T-helper 2 cell treated with Interferon-gamma antibody and Interleukin-4, amounts not matched to agents 100 ng/mL and 5 ng/mL, for 36 hours (primary cell): ENCODE measurements around the gene OCSTAMP. TPM values are rescaled to one million over a fixed set of nuclear protein-coding genes. Genes with fewer than 3 reads are reported as not detected.

Source experiments
- intact Hi-C: fragments of 100-400 bp; cut with micrococcal nuclease; formaldehyde crosslinking; loops from one replicate; pipeline ENCODE4 v1.15.1; 2023
- total RNA-seq: library from RNA; stranded (reverse); gene quantifications from 2 replicates; pipeline ENCODE4 v1.2.3, GENCODE V29; 2022

Gene OCSTAMP
- total RNA-seq, 1 donor from 2014 or later = not detected

- intact Hi-C loops = no loop called here
Observed at GRCh38 chr20:46554828-46555227, 4.4 kb upstream of the OCSTAMP start.

DNA sequence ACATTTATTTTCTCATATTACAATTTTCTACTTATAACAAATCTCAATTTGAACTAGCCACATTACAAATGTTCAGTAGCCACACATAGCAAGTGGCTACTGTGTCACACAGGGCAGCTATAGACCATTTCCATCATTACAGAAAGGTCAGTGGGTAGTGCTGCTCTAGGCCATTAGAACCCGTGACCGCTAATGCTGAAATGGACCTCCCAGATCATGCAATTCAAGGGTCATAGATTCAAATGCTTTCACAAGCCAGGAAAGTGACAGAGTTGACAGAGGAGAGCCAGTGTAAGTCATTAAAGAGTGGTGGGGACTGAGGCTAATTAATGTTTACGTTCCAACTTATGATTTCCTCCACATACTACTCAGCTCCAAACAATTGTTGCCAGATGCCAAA is 3.5 kb upstream of the OCSTAMP start:
- intact Hi-C loops = loop anchor here (1.0 kb wide), 1 partner anchor 9 kb away; no protein-coding TSS in a partner anchor

DNA sequence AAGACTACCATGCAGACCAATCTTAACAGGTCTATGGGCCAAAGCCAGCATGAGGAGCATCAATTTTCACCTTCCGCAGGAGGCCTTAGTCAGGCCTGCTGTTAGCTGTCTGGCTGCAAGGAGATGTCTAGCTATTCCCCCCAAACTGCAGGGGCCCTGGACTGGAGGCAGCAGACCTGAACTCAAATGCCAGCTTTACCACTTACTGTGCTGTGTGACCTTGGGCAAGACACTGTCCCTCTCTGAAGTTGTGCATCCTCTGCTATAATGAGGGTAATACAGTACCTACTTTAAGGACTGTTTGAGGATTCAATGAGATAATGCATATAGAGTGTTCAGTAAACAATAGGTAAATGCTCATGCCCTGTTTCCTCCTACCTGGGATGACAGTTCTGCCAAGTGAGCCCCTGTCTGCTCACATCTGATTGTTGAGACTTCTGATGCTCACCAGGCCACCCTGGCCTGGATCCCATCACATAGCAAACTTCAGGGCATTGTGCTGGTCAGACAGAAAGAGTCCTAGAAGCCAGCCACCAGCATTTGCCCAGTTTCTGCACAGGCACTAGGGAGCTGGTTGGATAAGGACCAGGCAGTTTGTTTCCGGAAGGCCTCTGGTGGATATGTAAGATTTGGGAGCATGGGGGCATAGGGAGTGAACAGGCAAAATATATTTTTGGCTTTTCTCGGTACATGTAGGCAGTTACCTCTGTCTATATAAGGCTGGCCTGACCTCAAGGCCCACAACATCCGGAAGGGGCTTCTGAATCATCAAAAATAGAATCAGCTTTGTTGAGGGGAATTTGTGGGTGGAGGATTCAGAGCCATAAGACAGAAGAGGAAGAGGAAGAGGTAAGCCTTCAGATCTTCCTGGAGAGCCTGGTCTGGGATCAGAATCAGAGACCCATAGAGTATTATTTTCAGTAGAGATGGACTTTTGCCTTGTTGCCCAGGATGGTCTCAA is 2.3 kb upstream of the OCSTAMP start:
- intact Hi-C loops = loop anchor here (1.0 kb wide), 1 partner anchor 7 kb away; no protein-coding TSS in a partner anchor

GRCh38 chr20:46551522-46552381 is 1.3 kb upstream of the OCSTAMP start:
- intact Hi-C loops = no loop called here

DNA sequence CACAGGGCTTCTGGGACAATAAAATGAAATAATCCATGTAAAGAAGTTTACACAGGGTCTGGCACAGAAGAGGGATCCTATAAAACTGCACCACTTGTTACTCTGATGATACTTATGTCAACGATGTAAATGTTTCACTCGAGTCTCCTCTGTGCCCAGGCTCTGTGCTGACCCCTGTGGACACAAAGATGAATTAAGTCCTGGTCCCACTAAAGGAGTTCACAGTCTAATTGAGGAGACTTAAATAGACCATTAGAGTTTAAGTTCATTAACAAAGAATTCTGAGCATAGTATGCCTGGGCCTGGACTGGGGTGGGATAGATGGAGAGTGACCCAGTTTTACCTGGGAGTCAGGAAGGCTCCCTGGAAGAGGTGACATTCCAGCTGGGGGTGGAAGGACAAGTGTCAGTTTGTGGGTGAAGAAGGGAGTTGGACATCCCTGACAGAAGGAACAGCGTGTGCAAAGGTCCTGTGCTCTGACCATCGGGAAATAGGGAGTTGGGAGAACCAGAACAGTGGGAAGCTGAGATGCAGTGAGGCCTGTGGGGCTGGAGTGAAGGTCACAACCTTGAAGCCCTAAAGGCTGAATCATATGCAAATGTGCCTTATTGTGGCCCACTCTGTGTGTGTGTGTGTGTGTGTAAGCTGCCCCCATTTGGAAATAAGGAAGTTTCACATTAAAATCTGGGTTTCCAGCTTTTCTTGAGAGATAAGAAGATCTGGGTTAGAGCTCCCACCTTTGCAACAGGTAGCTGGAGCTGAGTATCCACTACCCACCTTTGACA is 1.1 kb downstream of the OCSTAMP start:
- intact Hi-C loops = loop anchor here (5.0 kb wide), 1 partner anchor 187 kb away; no protein-coding TSS in a partner anchor

DNA sequence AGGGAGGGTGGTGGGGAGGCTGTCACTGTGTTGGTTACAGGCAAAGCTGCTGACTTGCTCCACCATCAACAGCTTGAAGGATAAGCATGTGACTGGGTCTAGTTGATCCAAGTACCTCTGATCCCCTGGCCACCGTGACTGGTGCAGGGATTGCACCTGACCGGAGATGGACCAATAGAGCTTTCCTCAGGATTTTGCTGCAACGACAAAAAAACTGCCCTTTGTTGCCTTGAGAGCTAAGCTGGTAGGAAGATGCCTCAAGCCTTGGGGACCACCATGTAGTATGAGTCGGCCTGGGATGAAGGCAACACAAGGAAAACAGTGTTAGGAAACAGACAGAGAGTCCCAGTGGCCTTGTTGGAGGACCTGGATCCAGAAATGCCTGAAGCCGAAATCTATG is 1.8 kb downstream of the OCSTAMP start:
- intact Hi-C loops = loop anchor here (5.0 kb wide), 1 partner anchor 186 kb away; no protein-coding TSS in a partner anchor

DNA sequence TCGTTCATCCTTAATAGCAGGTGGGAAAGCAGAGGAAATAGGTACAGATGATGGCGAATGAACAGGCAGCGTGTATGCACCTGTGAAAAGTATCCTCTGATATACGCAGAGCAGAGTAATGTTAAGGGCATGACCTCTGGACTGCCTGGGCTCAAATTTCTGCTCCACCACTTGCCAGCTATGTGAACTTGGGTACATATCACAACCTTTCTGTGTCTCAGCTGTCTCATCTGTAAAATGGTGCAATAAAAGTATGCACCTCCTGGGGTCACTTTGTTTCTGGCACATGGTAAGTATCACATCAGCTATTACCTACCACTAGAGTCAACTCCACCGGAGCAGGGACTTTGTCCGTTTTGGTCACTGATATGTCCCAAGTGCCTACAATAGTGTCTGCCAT is 2.5 kb downstream of the OCSTAMP start:
- intact Hi-C loops = loop anchor here (5.0 kb wide), 1 partner anchor 186 kb away; no protein-coding TSS in a partner anchor

DNA sequence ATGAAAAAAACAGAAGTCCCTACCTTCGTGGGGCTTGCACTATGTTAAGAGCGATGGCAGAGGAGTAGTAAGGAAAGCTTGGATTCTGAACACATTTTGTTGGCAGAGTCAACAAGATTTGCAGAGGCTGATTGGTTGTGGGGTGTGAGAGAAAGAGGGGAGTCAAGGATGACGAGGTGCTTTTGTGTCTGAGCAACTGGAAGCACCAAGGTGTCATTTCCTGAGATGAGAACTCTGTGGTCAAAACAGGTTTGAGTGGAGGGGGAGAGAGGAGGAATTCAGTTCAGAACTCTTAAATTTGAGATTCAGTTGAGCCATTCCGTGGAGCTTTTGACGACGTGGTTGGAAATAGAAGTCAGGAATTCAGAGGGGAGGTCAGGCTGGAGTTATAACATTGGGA is 3.5 kb downstream of the OCSTAMP start:
- intact Hi-C loops = loop anchor here (5.0 kb wide), 1 partner anchor 185 kb away; no protein-coding TSS in a partner anchor

DNA sequence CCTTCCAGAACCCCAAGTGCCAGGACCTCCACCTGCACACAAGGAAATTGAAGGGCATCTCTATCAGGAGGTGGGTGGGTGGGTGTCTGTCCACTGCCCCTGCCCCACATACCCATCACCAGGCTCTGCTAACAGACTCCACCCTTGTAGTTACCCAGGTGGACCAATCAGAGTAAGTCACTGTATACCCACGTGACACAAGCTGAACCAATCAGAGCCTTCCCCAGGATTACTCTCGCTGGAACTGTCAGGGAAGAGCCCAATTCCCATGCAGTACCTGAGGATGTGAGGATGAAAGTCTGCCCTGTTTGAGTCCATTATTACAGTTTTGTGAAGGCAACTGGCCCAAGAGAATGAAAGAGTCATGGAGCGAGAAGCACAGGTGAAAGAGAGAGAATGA is 4.2 kb downstream of the OCSTAMP start:
- intact Hi-C loops = loop anchor here (5.0 kb wide), 1 partner anchor 184 kb away; no protein-coding TSS in a partner anchor

DNA sequence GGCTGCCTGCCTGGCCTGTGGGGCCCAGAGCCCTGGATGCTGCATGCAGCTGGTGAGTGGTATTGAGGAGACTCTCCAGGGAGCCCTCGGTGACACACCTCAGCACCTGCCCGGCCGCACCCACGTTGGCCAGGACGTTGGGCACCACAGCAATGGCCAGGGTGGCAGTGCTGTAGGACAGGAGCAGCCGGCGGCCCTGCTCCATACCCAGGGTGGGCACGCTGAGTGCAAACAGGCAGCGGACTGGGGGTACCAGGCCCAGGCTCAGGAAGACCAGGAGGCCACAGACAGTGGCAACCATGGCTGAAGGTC is 4.7 kb downstream of the OCSTAMP start:
- intact Hi-C loops = loop anchor here (1.0 to 5.0 kb wide), 3 partner anchors 8 to 183 kb away; partner anchors contain the start of gene TP53RK

- intact Hi-C loops = loop anchor here (1.0 to 5.0 kb wide), 3 partner anchors 8 to 183 kb away; partner anchors contain the start of gene TP53RK
Observed at GRCh38 chr20:46545077-46545826, 5.2 kb downstream of the OCSTAMP start.

DNA sequence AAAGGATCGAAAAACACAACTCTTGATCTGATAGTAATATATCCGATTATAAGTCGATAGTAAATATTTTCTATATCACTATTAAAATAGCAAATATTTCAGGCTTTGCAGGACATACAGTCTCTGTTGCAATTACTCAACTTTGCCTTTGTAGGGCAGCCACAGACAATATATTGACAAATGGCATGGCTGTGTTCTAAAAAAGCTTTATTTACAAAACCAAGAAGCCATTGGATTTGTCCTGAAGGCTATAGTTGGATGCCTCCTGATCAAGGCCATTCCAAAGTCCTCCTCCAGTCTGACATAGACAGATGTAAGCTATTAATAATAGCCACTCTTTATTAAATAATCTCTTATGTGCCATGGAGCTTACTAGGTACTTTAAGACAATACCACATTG is 5.9 kb downstream of the OCSTAMP start:
- intact Hi-C loops = loop anchor here (1.0 to 2.0 kb wide), 2 partner anchors 137 to 144 kb away; partner anchors contain the start of gene TP53RK

DNA sequence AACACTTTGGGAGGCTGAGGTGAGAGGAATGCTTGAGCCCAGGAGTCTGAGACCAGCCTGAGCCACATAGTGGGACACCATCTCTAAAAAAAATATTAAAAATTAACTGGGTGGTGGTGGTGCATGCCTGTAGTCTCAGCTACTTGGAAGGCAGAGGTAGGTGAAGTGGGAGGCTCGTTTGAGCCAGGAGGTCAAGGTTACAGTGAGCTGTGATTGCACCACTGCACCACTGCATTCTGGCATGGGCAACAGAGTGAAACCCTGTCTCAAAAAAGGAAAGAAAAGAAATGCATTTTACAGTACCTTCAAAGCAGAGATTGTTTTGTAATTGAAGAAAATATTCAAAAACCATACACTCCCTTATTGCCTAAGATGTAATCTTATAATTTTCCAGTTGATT is 6.5 kb downstream of the OCSTAMP start:
- intact Hi-C loops = loop anchor here (1.0 to 2.0 kb wide), 2 partner anchors 137 to 145 kb away; partner anchors contain the start of gene TP53RK

DNA sequence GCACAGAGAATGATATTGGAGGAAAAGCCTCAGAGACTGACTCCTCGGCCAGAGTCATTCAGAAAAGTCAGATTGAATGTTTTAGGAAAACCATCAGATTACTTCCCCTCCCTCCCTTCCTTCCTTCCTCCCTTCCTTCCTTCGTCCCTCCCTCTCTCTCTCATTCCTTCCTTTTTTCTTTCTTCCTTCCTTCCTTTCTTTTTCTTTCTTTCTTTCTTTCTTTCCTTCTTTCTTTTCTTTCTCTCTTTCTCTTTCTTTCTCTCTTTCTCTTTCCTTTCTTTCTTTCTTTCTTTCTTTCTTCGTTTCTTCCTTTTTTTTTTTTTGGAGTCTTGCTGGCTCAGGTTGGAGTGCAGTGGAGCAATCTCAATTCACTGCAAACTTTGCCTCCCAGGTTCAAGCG is 7.4 kb downstream of the OCSTAMP start:
- intact Hi-C loops = no loop called here

DNA sequence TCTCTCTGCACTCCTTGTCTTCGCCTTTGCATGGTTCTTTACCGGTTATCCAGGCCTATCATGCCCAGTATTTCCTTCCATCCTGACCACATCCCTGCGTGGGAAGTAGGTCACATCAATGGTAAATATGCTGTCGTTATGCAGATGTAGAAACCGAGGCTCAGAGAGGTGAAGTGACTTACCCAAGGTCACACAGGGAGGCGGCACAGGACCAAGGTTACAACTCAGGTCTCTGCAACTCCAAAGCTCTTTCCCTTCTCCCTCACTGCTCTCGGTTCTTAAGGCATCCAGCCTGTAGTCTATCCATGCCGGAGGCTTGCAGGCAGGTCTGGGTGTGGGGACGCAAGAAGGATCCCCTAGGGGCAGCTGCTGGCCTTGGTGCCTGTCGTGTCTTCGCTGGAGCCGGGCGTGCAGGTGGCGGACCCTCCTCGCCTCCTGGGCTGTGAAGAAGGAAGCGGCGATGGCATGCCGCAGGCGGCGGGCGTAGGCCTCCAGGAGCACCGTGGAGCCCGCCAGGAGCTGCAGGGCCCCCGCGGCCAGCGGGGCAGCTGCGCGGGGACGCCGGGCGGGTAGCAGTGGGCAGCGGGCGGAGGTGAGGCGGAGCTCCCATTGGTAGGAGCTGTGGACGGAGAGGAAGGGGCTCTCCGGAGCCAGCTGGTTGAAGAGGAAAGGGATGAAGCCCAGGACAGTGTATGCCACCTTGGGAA is 9.1 kb downstream of the OCSTAMP start:
- intact Hi-C loops = no loop called here

GRCh38 chr20:46539113-46539512 is 11.3 kb downstream of the OCSTAMP start:
- intact Hi-C loops = no loop called here

DNA sequence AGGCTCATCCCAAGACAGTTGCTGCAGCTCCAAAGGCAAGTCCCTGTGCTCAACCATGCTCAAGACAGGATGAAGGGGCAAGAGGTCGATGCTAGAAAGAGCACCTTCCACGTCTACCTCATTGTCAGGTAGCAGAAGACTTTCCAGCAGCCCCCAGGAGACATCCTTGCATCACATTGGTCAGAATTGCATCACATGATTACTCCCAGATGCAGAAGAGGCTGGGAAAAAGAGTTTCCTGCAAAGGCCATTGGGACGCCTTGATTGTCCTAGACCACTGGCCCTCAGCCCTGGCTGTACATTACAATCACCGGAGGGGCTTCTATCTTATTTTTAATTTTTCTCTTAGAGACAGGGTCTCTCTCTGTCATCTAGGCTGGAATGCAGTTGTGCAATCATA is 19.8 kb downstream of the OCSTAMP start:
- intact Hi-C loops = no loop called here

- intact Hi-C loops = loop anchor here (5.0 kb wide), 1 partner anchor 228 kb away; no protein-coding TSS in a partner anchor
Observed at GRCh38 chr20:46523696-46524328, 26.6 kb downstream of the OCSTAMP start.

DNA sequence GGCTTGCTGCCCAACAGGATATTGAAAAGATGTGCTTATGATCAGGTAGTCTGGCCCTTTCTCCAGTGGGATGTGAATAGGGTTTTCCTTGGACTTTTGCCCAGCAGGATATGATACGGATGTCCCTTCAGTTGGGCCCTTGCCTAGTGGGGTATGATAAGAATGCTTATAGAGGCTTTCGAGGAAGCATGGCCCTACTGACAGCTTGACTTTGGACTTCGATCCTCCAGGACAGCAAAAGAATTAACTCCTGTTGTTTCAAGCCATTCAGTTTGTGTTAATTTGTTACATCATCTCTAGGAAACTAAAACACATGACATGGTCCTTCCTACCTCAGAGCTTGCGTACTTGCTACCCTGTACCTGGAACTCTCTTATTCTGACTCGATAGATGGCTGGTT is 27.3 kb downstream of the OCSTAMP start:
- intact Hi-C loops = loop anchor here (5.0 kb wide), 1 partner anchor 229 kb away; no protein-coding TSS in a partner anchor
